Measurements from ENCODE around the gene SART3. TPM values are rescaled to one million over a fixed set of nuclear protein-coding genes. Genes with fewer than 3 reads are reported as not detected.

The SART3 gene
- polyA plus RNA-seq, 1 donor (not counting 4 experiments of a cell fraction or from before 2014, with no cell fraction given), result 19.0 TPM

DNA sequence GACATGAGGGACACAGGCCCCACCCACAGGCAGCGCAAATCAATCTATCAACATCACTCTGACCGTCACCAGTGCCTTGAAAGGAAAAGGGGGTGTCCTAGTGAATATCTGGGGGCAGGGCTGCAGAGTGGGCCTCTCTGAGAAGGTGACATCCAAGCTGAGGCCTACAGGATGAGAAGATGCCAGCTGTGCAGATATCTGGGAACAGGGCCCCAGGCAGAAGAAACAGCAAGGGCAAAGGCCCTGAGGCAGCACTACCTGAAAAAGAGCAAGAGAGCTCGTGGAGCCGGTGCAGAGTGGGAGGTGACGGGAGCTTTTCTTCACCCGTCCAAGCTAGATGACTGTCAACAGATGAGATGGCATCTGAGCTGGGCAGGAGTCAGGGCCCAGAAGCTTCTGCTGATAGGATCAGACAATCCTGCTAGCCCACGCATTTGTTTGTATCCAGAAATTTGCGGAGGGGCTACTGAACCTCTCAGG, 49.4 kb upstream of the SART3 start:
- dilution Hi-C loops (cut with MboI; ENCODE audit: extremely low pct_ligation_motif_present, low sequenced_read_pairs), result no loop called here
- Histone ChIP-seq H3K9me3 (ENCODE audit: control insufficient read depth, low read depth, low read length) (no peaks in the 10 kb centered on the region), H3K4me2 (ENCODE audit: control insufficient read depth, extremely low read depth, insufficient read depth, low read depth, low read length) (no peak overlapping the region), H3K27me3 (ENCODE audit: control insufficient read depth, extremely low read depth, insufficient read depth, low read length) (no peaks in the 10 kb centered on the region), H3K4me3 (ENCODE audit: control insufficient read depth in 2 of 3, extremely low read depth in 1 of 3, insufficient read depth in 2 of 3, low read depth in 1 of 3, low read length in 3 of 3) (no peak overlapping the region), H3K9me1 (ENCODE audit: control insufficient read depth, extremely low read depth, insufficient read depth, low read length) (no peaks in the 10 kb centered on the region), H4K20me1 (ENCODE audit: control insufficient read depth, extremely low read depth, insufficient read depth, low read length) (no peaks in the 10 kb centered on the region), H3K27ac (ENCODE audit: control insufficient read depth, insufficient read depth, low read length) (no peak overlapping the region), H3K9ac (ENCODE audit: control insufficient read depth, extremely low read depth, insufficient read depth, low read length) (no peak overlapping the region), H3K36me3 (ENCODE audit: control insufficient read depth in 2 of 2, extremely low read depth in 1 of 2, insufficient read depth in 2 of 2, low read length in 2 of 2) (no peaks in the 10 kb centered on the region), H3K4me1 (ENCODE audit: control insufficient read depth, extremely low read depth, insufficient read depth, low read length) (peaks cover 6% of the 10 kb centered on the region), H2AFZ (ENCODE audit: control insufficient read depth, low read length) (no peak overlapping the region), H3K79me2 (ENCODE audit: control insufficient read depth, insufficient read depth, low read length) (no peaks in the 10 kb centered on the region)
- TF ChIP-seq, protein P1, sequence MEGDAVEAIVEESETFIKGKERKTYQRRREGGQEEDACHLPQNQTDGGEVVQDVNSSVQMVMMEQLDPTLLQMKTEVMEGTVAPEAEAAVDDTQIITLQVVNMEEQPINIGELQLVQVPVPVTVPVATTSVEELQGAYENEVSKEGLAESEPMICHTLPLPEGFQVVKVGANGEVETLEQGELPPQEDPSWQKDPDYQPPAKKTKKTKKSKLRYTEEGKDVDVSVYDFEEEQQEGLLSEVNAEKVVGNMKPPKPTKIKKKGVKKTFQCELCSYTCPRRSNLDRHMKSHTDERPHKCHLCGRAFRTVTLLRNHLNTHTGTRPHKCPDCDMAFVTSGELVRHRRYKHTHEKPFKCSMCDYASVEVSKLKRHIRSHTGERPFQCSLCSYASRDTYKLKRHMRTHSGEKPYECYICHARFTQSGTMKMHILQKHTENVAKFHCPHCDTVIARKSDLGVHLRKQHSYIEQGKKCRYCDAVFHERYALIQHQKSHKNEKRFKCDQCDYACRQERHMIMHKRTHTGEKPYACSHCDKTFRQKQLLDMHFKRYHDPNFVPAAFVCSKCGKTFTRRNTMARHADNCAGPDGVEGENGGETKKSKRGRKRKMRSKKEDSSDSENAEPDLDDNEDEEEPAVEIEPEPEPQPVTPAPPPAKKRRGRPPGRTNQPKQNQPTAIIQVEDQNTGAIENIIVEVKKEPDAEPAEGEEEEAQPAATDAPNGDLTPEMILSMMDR (optimal IDR thresholded peaks at IDR 0.05 in 1 of 3, IDR thresholded peaks at IDR 0.05 in 1 of 3, conservative IDR thresholded peaks at IDR 0.05 in 1 of 3; ENCODE audit: extremely low read depth in 1 of 3, insufficient read depth in 2 of 3, low read length in 3 of 3), result no peak
- TF ChIP-seq EZH2 (IDR thresholded peaks at IDR 0.05; ENCODE audit: low read length), result no peak
- no peak for FAIRE-seq
- no peak for DNase-seq (ENCODE audit: low read depth, low spot score)

DNA sequence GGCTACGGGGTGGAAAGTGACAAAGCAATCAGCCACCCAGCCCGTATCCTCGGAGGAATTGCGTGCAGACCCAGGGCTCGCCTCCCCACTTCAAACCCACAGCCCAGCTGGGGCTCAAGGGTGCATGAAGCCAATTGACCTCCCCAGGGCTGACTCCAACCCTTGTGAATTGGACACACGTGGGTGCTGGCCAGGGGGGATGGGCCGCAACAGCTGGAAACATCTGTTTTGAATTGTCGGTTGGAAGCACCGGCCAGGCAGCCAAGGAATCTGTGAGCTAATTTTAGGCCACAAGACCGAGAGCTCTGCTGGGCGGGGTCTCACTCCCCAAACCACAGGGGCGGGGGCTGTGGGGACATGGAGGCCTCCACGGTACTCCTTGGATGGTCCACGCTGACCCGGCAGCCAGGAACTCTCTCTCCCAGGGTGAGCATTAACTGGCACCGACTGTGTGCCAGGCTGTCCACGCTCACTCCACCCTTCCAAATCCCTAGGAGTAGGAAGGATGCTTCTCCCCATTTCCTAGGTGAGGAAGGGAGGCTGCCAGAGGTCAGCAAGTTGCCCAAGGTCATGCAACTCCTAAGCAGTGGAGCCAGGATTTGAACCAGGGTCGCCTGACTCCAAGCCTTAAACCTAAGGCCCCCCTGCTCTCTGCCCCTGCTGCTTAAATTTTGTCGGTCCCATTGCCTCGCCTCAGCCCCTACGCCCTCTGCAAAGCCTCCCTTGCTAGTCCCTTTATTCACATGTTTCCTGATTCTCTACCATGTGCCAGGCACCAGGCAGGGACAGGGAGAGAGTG, 48.8 kb upstream of the SART3 start:
- H3K27me3 ChIP-seq (ENCODE audit: control insufficient read depth, extremely low read depth, insufficient read depth, low read length), result peaks cover 4% of the 10 kb centered on the region
- H2AFZ ChIP-seq (ENCODE audit: control insufficient read depth, low read length), result no peak overlapping the region
- dilution Hi-C loops (cut with MboI; ENCODE audit: extremely low pct_ligation_motif_present, low sequenced_read_pairs), result no loop called here
- H3K79me2 ChIP-seq (ENCODE audit: control insufficient read depth, insufficient read depth, low read length), result no peaks in the 10 kb centered on the region
- H3K36me3 ChIP-seq (ENCODE audit: control insufficient read depth in 2 of 2, extremely low read depth in 1 of 2, insufficient read depth in 2 of 2, low read length in 2 of 2), result no peaks in the 10 kb centered on the region
- no peak overlapping the region for H3K4me3 ChIP-seq (ENCODE audit: control insufficient read depth in 2 of 3, extremely low read depth in 1 of 3, insufficient read depth in 2 of 3, low read depth in 1 of 3, low read length in 3 of 3)
- H3K4me1 ChIP-seq (ENCODE audit: control insufficient read depth, extremely low read depth, insufficient read depth, low read length), result peaks cover 6% of the 10 kb centered on the region
- H3K9ac ChIP-seq (ENCODE audit: control insufficient read depth, extremely low read depth, insufficient read depth, low read length), result no peak overlapping the region
- no peak overlapping the region for H3K27ac ChIP-seq (ENCODE audit: control insufficient read depth, insufficient read depth, low read length)
- no peak for TF ChIP-seq EZH2 (IDR thresholded peaks at IDR 0.05; ENCODE audit: low read length)
- TF ChIP-seq, protein P1 (optimal IDR thresholded peaks at IDR 0.05 in 1 of 3, IDR thresholded peaks at IDR 0.05 in 1 of 3, conservative IDR thresholded peaks at IDR 0.05 in 1 of 3; ENCODE audit: extremely low read depth in 1 of 3, insufficient read depth in 2 of 3, low read length in 3 of 3), result no peak
- no peaks in the 10 kb centered on the region for H3K9me1 ChIP-seq (ENCODE audit: control insufficient read depth, extremely low read depth, insufficient read depth, low read length)
- H3K4me2 ChIP-seq (ENCODE audit: control insufficient read depth, extremely low read depth, insufficient read depth, low read depth, low read length), result no peak overlapping the region
- no peaks in the 10 kb centered on the region for H3K9me3 ChIP-seq (ENCODE audit: control insufficient read depth, low read depth, low read length)
- FAIRE-seq, result no peak
- no peaks in the 10 kb centered on the region for H4K20me1 ChIP-seq (ENCODE audit: control insufficient read depth, extremely low read depth, insufficient read depth, low read length)
- DNase-seq (ENCODE audit: low read depth, low spot score), result no peak
